Posterior cingulate gyrus (tissue), 11 donors: Measurements from ENCODE around the gene PLEKHG4B.
A peak's percentile ranks its signal among the peaks of the same experiment; 100 is the strongest.

Source experiments
- DNase-seq, 10 donors: peaks; one replicate each; pipeline versions ENCODE4 v3.0.0 to v3.0.0-alpha.2; 2020 to 2021; ENCODE audit warnings: mixed read lengths in 3 of 10
- intact Hi-C: fragments of 100-400 bp; cut with DNase I; formaldehyde crosslinking; loops from one replicate; pipeline ENCODE4 v1.15.1; 2023

Gene PLEKHG4B

DNA sequence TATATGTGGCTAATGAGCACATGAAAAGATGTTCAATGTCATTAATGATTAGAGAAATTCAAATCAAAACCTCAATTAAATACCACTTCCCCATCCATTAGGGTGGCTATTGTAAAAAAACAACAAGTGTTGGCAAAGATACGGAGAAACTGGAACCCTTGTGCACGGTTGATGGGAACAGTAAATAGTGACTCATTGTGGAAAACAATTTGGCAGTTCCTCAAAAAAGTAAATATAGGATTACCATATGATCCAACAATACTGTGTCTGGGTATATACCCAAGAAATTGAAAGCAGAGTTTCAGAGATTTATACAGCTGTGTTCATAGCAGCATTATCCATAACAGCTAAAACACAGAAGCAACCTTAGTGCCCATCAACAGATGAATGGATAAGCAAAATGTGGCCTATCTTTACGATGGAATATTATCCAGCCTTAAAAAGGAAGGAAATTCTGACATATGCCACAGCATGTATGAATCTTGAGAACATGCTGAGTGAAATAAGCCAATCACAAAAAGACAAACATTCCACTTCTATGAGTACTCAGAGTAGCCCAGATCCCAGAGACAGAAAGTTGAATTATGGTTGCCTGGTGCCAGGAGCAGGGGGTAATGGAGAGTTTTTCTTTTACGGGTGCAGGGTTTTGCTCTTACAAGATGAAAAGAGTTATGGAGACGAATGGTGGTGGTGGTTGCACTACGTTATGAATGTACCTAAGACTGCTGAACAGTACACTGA, 57.9 kb downstream of the PLEKHG4B start:
- intact Hi-C loops, result no loop called here
- no peak for DNase-seq

- DNase-seq, result no peak
- intact Hi-C loops, result no loop called here
Measured at GRCh38 chr5:150746-151145, 58.8 kb downstream of the PLEKHG4B start.

DNA sequence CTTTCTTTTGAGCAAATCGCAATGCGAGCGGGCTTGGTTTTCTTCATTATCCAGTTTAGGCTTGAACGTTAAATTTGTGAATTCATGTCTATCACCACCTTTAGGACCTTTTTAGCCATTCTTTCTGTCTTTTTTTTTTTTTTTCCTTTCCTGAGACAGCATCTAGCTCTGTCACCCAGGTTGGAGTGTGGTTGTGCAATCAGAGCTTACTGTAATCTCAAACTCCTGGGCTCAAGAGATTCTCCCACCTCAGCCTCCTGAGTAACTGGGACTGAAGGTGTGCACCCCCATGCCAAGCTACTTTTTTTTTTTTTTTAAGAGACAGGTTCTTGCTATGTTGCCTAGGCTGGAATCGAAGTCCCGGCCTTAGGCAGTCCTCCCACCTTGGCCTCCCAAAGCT, 60.1 kb downstream of the PLEKHG4B start:
- intact Hi-C loops, result no loop called here
- no peak for DNase-seq

GRCh38 chr5:153256-153655, 61.3 kb downstream of the PLEKHG4B start:
- intact Hi-C loops, result no loop called here
- no peak for DNase-seq

DNA sequence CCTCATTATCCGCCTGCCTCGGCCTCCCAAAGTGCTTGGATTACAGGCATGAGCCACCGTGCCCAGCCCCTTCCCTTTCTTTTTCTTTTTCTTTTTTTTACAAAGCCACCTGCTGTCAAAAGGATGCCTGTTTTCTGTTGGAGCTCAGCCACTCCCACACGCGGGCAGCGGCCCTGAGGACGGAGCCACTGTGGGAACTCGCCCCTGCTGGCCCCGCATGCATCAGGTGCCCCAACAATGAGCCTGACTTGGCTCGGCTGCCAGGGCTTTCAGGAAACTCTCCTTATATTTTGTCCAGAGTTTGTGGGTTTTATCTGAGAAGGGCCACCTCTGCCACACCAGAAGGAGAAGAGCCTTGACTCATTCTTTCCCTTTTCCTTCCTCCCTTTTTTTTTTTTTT, 62.3 kb downstream of the PLEKHG4B start:
- DNase-seq, result peak in 1 of 10 donors; percentile 41
- intact Hi-C loops, result no loop called here

DNA sequence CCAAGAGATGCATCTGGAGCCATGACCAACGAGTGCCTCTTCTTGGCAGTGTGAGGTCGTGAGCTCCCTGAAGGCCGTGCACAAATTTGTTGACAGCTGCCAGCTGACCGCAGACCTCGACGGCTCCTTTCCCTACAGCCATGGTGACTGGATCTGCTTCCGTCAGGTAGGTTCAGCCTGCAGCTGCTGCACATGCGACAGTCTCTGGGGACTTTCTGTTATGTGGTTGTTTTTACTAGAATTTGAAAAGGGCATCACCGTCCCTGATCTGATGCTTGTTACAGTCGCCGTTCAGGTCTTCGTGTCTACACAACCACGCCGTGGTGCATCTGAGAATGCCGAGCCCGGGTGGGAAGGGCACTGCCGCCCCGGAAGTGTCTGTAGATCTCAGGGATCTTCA, 62.9 kb downstream of the PLEKHG4B start:
- intact Hi-C loops, result no loop called here
- peak in 2 of 10 donors; percentile 6 to 65 for DNase-seq

DNA sequence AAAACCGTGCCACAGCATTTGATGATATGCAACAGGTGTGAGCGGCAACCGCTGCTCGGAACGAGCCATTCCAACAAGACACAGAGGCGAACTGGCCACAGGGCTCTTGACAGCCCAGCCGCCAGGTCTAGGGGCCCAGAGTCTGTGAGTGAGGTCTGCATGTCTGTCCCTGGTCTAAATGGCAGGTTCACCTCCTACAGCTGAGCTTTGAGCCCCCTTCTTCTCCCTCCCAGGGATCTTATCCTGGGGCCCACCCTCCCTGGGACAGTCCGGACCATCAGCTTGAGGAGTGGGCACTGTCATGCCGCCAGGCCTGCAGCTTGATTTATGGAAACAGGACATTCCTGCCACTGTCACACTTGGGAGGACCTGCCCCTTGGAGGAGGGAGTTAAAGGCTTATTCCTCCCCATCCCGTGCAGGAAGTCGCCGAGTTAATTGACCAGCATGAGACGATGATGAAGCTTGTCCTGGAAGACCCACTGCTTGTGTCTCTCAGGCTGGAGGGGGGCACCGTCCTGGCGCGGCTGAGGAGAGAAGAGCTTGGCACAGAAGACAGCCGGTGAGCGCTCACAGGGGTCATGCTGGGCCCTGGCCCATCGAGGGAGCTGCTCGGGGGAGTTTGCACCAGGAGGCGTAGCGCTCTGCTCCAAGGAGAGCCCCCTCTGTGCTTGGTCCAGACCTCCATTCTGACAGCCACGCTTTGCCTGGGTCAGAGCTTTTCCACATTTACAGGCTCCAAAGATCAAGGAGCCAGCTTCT, 63.9 kb downstream of the PLEKHG4B start:
- intact Hi-C loops, result no loop called here
- peak in 2 of 10 donors; percentile 4 to 61 for DNase-seq

GRCh38 chr5:156411-157072, 64.6 kb downstream of the PLEKHG4B start:
- intact Hi-C loops, result no loop called here
- peak in 2 of 10 donors; percentile 3 to 78 for DNase-seq

GRCh38 chr5:157126-157715, 65.3 kb downstream of the PLEKHG4B start:
- intact Hi-C loops, result no loop called here
- peak in 1 of 10 donors; percentile 22 for DNase-seq

- peak in 2 of 10 donors; percentile 3 to 69 for DNase-seq
- intact Hi-C loops, result no loop called here
Measured at GRCh38 chr5:157801-158200, 65.8 kb downstream of the PLEKHG4B start.

- DNase-seq, result peak in 2 of 10 donors; percentile 0 to 50
- intact Hi-C loops, result no loop called here
Measured at GRCh38 chr5:158807-159447, 67.0 kb downstream of the PLEKHG4B start.

DNA sequence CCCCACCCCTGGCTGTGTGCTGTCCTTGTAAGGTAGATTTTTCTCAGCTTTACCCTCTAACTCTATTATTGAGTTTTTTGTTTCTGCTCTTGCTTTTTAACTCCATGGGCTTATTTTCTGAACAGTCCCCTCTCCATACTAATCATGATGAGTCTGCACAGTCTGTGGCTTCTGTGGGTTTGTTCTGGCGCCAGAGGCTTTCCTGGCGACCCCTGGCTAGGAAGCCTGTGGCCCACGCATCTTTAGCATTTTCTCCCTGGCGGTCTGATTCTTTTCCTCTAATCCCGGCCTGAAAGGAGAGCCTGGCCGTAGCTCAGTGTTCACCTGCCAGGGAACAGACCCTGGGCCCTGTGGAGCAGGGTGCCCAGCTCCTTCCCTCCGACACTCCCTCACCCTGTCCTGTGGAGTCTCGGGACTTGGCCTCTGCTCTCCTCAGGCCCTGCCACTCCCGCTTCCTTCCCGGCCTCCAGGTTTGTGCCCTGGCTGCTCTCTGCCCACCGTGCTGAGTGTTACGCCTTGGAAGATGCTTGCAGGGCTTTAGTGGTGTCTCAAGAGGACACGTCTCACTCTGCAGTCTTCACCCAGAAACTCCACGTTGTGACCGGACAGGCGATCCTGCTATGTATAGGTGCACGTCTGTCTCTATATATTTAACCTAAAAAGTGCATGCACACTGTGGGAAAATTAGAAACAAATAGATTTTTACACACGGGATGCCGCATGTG, 67.6 kb downstream of the PLEKHG4B start:
- intact Hi-C loops, result no loop called here
- peak in 1 of 10 donors; percentile 5 for DNase-seq

DNA sequence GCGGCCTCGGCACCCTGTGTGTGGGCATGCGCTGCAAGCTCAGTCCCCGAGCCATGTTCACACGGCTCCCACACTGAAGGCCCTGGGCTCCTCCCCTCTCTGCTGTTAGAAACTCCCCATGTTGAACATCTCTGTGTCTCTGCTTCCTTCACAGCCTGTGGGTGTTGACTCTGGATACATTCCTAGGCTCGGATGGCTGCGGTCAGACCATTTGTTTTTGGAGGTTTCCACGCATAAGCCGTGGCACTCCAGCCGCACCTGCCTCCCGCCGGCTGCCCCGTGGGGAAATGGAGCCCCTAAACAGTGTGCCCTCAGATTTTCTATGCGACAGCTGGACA, 68.2 kb downstream of the PLEKHG4B start:
- intact Hi-C loops, result no loop called here
- peak in 4 of 10 donors; percentile 11 to 88 (median 54) for DNase-seq

DNA sequence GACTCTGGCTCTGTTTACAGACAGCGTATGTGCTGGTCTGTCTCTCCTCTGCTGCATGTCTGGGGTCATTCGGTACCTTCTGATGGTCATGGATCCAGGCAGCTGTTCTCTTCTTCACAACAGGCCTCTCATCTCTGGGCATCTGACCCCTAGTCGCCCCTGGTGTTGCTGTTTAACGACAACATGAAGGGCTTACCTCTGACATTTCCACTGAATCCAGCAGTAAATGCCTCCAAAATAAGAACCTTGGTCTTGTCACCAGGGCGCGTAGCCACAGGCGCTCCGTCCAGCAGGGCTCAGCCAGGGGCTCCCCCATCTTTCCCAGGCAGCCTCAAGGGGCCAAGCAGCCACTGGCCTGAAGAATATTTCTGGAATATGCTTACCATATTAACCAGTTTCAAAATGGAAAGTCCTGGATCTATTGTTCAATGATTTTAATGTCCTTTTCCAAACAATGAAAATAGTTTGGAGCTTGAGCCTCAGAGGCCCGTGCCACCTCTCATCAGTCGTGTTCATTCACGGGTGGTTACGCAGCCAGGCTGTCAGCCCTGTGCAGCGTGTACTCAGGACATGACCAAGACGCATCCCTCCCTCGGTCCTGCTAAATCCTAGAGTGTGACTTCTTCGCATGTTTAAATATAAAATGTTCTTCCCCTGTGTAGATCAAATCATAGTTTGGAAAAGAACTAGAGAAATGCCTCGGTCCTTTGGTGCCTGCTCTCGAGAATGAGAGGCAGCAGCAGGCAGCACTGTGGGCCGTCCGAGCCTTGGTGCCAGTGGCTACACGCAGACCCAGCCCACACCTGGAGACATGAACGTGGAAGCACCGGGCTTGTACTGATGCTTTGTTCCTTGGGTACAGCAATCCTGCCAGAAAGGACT, 69.2 kb downstream of the PLEKHG4B start:
- peak in 2 of 10 donors; percentile 1 to 43 for DNase-seq
- intact Hi-C loops, result no loop called here

DNA sequence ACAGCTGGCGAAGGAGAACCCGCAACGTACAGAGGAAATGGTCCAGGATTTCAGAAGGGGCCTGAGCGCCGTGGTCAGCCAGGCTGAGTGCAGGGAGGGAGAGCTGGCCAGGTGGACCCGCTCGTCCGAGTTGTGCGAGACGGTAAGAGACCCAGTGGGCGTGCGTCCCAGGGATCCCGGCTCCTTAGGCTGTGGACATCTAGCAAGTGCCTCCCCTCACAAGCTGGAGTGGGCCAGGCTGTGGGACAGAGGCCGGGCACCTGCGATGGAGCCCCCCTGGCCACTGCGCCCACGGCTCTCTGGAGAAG, 69.8 kb downstream of the PLEKHG4B start:
- peak in 1 of 10 donors; percentile 77 for DNase-seq
- intact Hi-C loops, result no loop called here

- DNase-seq, result peak in 1 of 10 donors; percentile 82
- intact Hi-C loops, result no loop called here
Measured at GRCh38 chr5:162190-162564, 70.2 kb downstream of the PLEKHG4B start.

DNA sequence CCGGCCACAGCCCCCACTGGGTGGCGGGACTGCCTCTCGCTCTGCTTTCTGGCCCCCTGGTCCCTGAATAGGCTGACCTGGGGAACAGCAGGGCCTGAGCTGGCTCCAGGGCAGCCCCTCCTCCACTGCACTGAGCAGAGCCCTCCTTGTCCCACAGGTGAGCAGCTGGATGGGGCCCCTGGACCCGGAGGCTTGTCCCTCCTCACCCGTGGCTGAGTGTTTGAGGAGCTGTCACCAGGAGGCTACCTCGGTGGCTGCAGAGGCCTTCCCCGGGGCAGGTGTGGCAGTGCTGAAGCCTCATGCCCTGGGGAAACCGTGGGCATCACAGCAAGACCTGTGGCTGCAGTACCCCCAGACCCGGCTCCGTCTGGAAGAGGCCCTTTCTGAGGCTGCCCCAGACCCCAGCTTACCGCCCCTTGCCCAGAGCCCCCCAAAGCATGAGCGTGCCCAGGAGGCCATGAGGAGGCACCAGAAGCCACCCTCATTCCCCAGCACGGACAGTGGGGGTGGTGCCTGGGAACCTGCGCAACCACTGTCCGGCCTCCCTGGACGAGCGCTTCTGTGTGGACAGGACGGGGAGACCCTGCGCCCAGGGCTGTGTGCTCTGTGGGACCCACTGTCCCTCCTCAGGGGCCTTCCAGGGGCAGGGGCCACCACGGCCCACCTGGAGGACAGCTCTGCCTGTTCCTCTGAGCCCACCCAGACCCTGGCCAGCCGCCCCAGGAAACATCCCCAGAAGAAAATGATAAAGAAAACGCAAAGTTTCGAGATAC, 70.8 kb downstream of the PLEKHG4B start:
- DNase-seq, result peak in 1 of 10 donors; percentile 57
- intact Hi-C loops, result no loop called here

- DNase-seq, result peak in 1 of 10 donors; percentile 63
- intact Hi-C loops, result no loop called here
Measured at GRCh38 chr5:163338-163620, 71.3 kb downstream of the PLEKHG4B start.

- peak in 1 of 10 donors; percentile 58 for DNase-seq
- intact Hi-C loops, result no loop called here
Measured at GRCh38 chr5:163841-164240, 71.9 kb downstream of the PLEKHG4B start.
